Trophoblast cell (in vitro differentiated cells and primary cell): ENCODE measurements around the gene PAM.

ENCODE experiments used
- DNase-seq, 2 donors: peaks; one replicate each; pipeline ENCODE4 v3.0.0-alpha.2; 2016
- H2AFZ ChIP-seq: 2 replicates; pipeline ENCODE4 v1.6.1; 2013; ENCODE audit warnings: low read length, moderate library complexity, mild to moderate bottlenecking; ENCODE audit not compliant: insufficient read depth, poor library complexity
- H2AK5ac ChIP-seq: 2 replicates; pipeline ENCODE4 v1.6.1; 2013; ENCODE audit warnings: mild to moderate bottlenecking, low read length
- H2BK120ac ChIP-seq: 2 replicates; pipeline ENCODE4 v1.6.1; 2013; ENCODE audit warnings: low read length, mild to moderate bottlenecking, moderate library complexity; ENCODE audit not compliant: insufficient read depth, poor library complexity
- H2BK12ac ChIP-seq: 2 replicates; pipeline ENCODE4 v1.6.1; 2013; ENCODE audit warnings: mild to moderate bottlenecking, low read length, moderate library complexity
- H2BK5ac ChIP-seq: 2 replicates; pipeline ENCODE4 v1.6.1; 2013; ENCODE audit warnings: low read length, low read depth, moderate library complexity, mild to moderate bottlenecking; ENCODE audit not compliant: poor library complexity
- H3K14ac ChIP-seq: 2 replicates; pipeline ENCODE4 v1.6.1; 2013; ENCODE audit warnings: mild to moderate bottlenecking, low read length
- H3K18ac ChIP-seq: 2 replicates; pipeline ENCODE4 v1.6.1; 2013; ENCODE audit warnings: mild to moderate bottlenecking, low read length
- H3K23ac ChIP-seq: 2 replicates; pipeline ENCODE4 v1.6.1; 2013; ENCODE audit warnings: low read length
- H3K27ac ChIP-seq: 2 replicates; pipeline ENCODE4 v1.5.1; 2013; ENCODE audit warnings: low read depth, mild to moderate bottlenecking, inconsistent platforms, low read length, moderate library complexity
- H3K27me3 ChIP-seq: 2 replicates; pipeline ENCODE4 v1.6.1; 2013; ENCODE audit warnings: inconsistent platforms, mild to moderate bottlenecking, low read length, moderate library complexity; ENCODE audit not compliant: insufficient read depth
- H3K36me3 ChIP-seq, 2 experiments: 1 replicate in 1 of 2; 2 replicates in 1 of 2; pipeline ENCODE4 v1.6.1; 2013; ENCODE audit warnings: low read length in 2 of 2, mild to moderate bottlenecking in 2 of 2, moderate library complexity in 1 of 2; ENCODE audit not compliant: insufficient read depth in 2 of 2, control insufficient read depth in 1 of 2
- H3K4ac ChIP-seq: 2 replicates; pipeline ENCODE4 v1.6.1; 2013; ENCODE audit warnings: low read depth, mild to moderate bottlenecking, low read length, moderate library complexity
- H3K4me1 ChIP-seq, 2 experiments: 1 replicate in 1 of 2; 2 replicates in 1 of 2; pipeline ENCODE4 v1.6.1; 2013; ENCODE audit warnings: low read length in 2 of 2, mild to moderate bottlenecking in 2 of 2, moderate library complexity in 1 of 2; ENCODE audit not compliant: insufficient read depth in 2 of 2, control insufficient read depth in 1 of 2
- H3K4me2 ChIP-seq: 2 replicates; pipeline ENCODE4 v1.6.1; 2013; ENCODE audit warnings: inconsistent platforms, mild to moderate bottlenecking, low read length, moderate library complexity
- H3K4me3 ChIP-seq: 2 replicates; pipeline ENCODE4 v1.5.1; 2013; ENCODE audit warnings: mild to moderate bottlenecking, low read depth, low read length, inconsistent platforms
- H3K79me1 ChIP-seq: one replicate; pipeline ENCODE4 v1.6.1; 2013; ENCODE audit warnings: low read length
- H3K79me2 ChIP-seq: 2 replicates; pipeline ENCODE4 v1.6.1; 2013; ENCODE audit warnings: low read length, mild to moderate bottlenecking; ENCODE audit not compliant: control insufficient read depth, insufficient read depth, poor library complexity
- H3K9ac ChIP-seq: 2 replicates; pipeline ENCODE4 v1.6.1; 2013; ENCODE audit warnings: mild to moderate bottlenecking, low read length
- H3K9me3 ChIP-seq: 2 replicates; pipeline ENCODE4 v1.6.1; 2013; ENCODE audit warnings: low read depth, mild to moderate bottlenecking, control low read depth, inconsistent platforms, low read length; ENCODE audit not compliant: insufficient read depth
- H4K12ac ChIP-seq: 2 replicates; pipeline ENCODE4 v1.6.1; 2013; ENCODE audit warnings: low read depth, mild to moderate bottlenecking, low read length, moderate library complexity
- H4K8ac ChIP-seq: 2 replicates; pipeline ENCODE4 v1.6.1; 2013; ENCODE audit warnings: low read depth, mild to moderate bottlenecking, low read length, moderate library complexity
- H4K91ac ChIP-seq: one replicate; pipeline ENCODE4 v1.6.1; 2013; ENCODE audit warnings: low read depth, mild to moderate bottlenecking, low read length, moderate library complexity
- WGBS: extraction: QIAGEN DNeasy Blood & Tissue Kit; methylation state at CpG from one replicate; pipeline ENCODE4 v1.1.7; 2013; ENCODE audit warnings: missing lambda C conversion rate; ENCODE audit not compliant: insufficient read length, insufficient coverage; ENCODE audit errors: extremely low coverage; 5-methylcytosine and 5-hydroxymethylcytosine counted together

PAM gene

DNA sequence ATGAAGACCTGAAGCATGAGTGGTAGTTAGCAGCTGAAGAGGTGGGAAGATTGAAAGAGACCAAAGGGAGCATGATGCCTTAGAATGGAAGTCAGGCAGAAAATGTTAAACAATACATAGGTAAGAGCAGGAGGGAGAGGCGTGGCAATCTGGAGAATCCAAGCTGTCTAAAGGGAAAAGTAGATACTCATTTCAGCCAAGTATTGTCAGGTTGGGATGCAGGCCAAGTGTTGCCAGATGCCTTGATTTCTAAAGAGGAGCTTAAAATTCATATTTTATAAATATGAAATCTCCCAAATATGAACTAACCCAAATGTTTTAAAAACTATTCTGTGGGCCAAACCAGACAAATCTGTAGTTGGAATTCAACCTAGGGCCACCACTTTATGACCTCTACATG, 4.2 kb downstream of the PAM start:
- Histone ChIP-seq H2AK5ac (no peak overlapping the region), H3K4ac (no peak overlapping the region), H3K14ac (no peak overlapping the region), H2BK120ac (no peak overlapping the region), H3K79me1 (peaks cover 9% of the 10 kb centered on the region), H3K9me3 (no peaks in the 10 kb centered on the region), H4K8ac (no peak overlapping the region), H2BK12ac (no peak overlapping the region), H3K4me3 (no peak overlapping the region), H3K79me2 (peaks cover 6% of the 10 kb centered on the region), H3K9ac (no peak overlapping the region), H2AFZ (no peak overlapping the region), H4K91ac (no peak overlapping the region), H3K4me1 (peaks cover 0 to 4% of the 10 kb centered on the region in 2 experiments), H3K4me2 (no peak overlapping the region), H4K12ac (no peak overlapping the region), H2BK5ac (no peak overlapping the region), H3K36me3 (no peaks in the 10 kb centered on the region), H3K27me3 (no peaks in the 10 kb centered on the region), H3K18ac (no peak overlapping the region), H3K23ac (no peak overlapping the region), H3K27ac (no peak overlapping the region)
- WGBS, result no CpG with 5 or more reads among the region's 1 CpG
- peak in 1 of 2 donors; percentile 9 for DNase-seq

- H2AFZ ChIP-seq, result no peak overlapping the region
- no peaks in the 10 kb centered on the region for H3K27me3 ChIP-seq
- no peak overlapping the region for H3K27ac ChIP-seq
- peaks cover 6% of the 10 kb centered on the region for H3K79me2 ChIP-seq
- no peak overlapping the region for H2AK5ac ChIP-seq
- H3K23ac ChIP-seq, result no peak overlapping the region
- H3K9me3 ChIP-seq, result no peaks in the 10 kb centered on the region
- no peak overlapping the region for H3K14ac ChIP-seq
- no peak overlapping the region for H3K4me2 ChIP-seq
- no peak overlapping the region for H4K91ac ChIP-seq
- no peak overlapping the region for H3K9ac ChIP-seq
- no peak overlapping the region for H3K4me3 ChIP-seq
- no peak overlapping the region for H2BK5ac ChIP-seq
- H2BK12ac ChIP-seq, result no peak overlapping the region
- WGBS, result no CpG with 5 or more reads among the region's 2 CpGs
- no peak overlapping the region for H4K8ac ChIP-seq
- H3K4me1 ChIP-seq, result peaks cover 0 to 5% of the 10 kb centered on the region in 2 experiments
- H3K36me3 ChIP-seq, result no peaks in the 10 kb centered on the region
- H3K18ac ChIP-seq, result no peak overlapping the region
- no peak overlapping the region for H3K4ac ChIP-seq
- no peak overlapping the region for H4K12ac ChIP-seq
- DNase-seq, result peak; percentile 31 to 82
- H2BK120ac ChIP-seq, result no peak overlapping the region
- H3K79me1 ChIP-seq, result peaks cover 7% of the 10 kb centered on the region
Measured at GRCh38 chr5:102759700-102760099, 4.6 kb downstream of the PAM start.

DNA sequence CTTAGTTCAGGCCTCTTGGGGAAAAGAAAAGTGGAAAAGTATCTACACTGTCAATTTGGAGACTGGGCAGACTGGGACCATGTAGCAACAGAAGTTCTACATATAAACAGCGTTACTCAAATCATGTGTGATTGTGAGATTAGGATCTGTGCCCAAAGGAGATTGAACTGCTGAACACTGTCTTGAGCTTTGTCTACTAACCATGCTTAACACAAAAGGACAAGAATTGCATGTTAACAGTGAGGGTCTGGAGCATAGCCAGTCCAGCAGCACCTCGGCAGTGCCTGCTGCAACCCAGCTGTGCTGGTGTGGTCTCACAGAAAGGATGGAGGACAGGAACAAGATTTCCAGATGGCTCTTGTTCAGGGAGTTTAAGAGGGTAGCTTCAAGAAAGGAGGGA, 5.7 kb downstream of the PAM start:
- WGBS, result no CpG with 5 or more reads among the region's 2 CpGs
- Histone ChIP-seq H3K79me1 (no peaks in the 10 kb centered on the region), H3K9me3 (no peaks in the 10 kb centered on the region), H2AFZ (no peak overlapping the region), H3K4ac (no peak overlapping the region), H3K36me3 (no peaks in the 10 kb centered on the region), H3K79me2 (no peaks in the 10 kb centered on the region), H3K27ac (no peak overlapping the region), H3K9ac (no peak overlapping the region), H2BK12ac (no peak overlapping the region), H2AK5ac (no peak overlapping the region), H3K4me1 (peaks cover 0 to 5% of the 10 kb centered on the region in 2 experiments), H3K4me3 (no peak overlapping the region), H3K18ac (no peak overlapping the region), H4K8ac (no peak overlapping the region), H3K4me2 (no peak overlapping the region), H3K27me3 (no peaks in the 10 kb centered on the region), H2BK120ac (no peak overlapping the region), H4K91ac (no peak overlapping the region), H2BK5ac (no peak overlapping the region), H3K14ac (no peak overlapping the region), H4K12ac (no peak overlapping the region), H3K23ac (no peak overlapping the region)
- DNase-seq, result no peak

DNA sequence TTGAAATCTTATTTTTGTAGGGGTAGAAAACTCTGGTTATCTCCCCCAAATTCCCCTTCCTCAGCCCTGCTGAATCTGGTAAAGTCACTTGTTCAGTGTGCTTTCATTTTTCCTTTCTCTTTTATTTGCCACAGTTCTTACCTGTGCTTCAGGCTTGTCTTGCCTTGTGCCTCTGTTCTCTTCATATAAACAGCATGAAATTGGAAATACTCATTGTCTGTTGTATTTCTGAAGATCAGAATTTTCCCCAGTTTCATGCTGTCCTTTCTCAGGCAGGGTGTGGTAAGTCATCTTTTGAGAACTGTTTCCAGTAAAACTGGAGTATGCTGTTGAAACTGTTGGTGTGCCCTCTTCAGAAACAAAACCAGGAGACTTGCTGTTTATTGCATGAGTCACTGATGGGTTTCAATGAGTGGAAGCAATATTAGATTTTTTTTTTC, 7.0 kb downstream of the PAM start:
- Histone ChIP-seq H4K91ac (no peak overlapping the region), H3K4me2 (no peak overlapping the region), H3K27ac (no peak overlapping the region), H3K14ac (no peak overlapping the region), H3K79me2 (no peaks in the 10 kb centered on the region), H3K9me3 (no peaks in the 10 kb centered on the region), H3K4me1 (peaks cover 0 to 2% of the 10 kb centered on the region in 2 experiments), H2BK12ac (no peak overlapping the region), H3K4me3 (no peak overlapping the region), H3K36me3 (no peaks in the 10 kb centered on the region), H2BK120ac (no peak overlapping the region), H2AK5ac (no peak overlapping the region), H2BK5ac (no peak overlapping the region), H4K12ac (no peak overlapping the region), H3K4ac (no peak overlapping the region), H3K79me1 (no peaks in the 10 kb centered on the region), H4K8ac (no peak overlapping the region), H3K27me3 (no peaks in the 10 kb centered on the region), H3K9ac (no peak overlapping the region), H2AFZ (no peak overlapping the region), H3K18ac (no peak overlapping the region), H3K23ac (no peak overlapping the region)
- peak in 1 of 2 donors; percentile 8 for DNase-seq
